Stimulated activated CD8-positive, alpha-beta memory T cell treated with anti-CD3 and anti-CD28 coated beads, Interleukin-12 subunit alpha, Interleukin-12 subunit beta, amount 100 ng/mL, for 24 hours (primary cell): ENCODE results near the gene KRTAP5-9.
"Not testable (repeated sequence)": the region's sequence is repeated elsewhere in the genome, so short reads cannot be mapped to it uniquely, and the experiment has no call there.

Experiments
- DNase-seq: peaks from one replicate; pipeline ENCODE4 v3.0.0-alpha.2; 2020; ENCODE audit errors: extremely low read depth

The KRTAP5-9 gene

GRCh38 chr11:71548120-71548519, at the start of gene KRTAP5-9:
Gene KRTAP5-9, plus strand, starts transcription at chr11:71548420. Its CDS starts 238 bp downstream, at chr11:71548658.
- no peak for DNase-seq

DNA sequence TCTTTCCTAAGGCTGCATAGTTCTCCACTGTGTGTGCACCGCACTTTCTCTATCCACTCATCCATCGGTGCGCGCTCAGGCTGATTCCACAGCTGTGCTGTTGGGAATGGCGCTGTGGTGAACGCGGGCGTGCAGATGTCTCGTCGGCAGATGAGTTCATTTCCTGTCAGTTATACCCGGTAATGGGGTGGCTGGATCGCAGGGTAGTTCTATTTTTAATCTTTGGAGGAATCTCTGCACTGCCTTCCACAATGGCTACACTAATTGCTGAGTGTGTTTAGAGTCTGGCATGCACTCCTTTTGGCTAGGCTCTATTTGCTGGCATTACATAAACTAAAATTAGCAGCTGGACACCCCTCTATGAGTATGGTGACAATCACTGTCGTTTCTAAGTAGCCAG, 49.1 kb upstream of the KRTAP5-9 start:
- no peak for DNase-seq

DNA sequence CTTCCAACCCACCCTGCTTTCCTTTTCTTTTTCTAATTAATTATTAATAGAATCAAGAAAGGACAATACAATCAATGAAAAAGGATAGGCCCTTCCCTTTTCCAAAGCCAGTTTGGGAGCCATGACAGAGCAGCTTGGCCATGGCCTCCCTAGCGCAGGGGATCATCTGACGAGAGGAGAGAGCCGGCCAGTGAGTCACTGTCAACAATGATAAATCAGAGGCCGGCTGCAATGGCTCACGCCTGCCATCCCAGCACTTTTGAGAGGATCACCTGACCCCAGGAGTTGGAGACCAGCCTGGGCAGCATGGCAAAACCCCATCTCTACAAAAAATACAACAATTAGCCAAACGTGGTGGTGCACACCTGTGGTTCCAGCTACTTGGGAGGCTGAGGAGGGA, 48.7 kb upstream of the KRTAP5-9 start:
- no peak for DNase-seq

DNA sequence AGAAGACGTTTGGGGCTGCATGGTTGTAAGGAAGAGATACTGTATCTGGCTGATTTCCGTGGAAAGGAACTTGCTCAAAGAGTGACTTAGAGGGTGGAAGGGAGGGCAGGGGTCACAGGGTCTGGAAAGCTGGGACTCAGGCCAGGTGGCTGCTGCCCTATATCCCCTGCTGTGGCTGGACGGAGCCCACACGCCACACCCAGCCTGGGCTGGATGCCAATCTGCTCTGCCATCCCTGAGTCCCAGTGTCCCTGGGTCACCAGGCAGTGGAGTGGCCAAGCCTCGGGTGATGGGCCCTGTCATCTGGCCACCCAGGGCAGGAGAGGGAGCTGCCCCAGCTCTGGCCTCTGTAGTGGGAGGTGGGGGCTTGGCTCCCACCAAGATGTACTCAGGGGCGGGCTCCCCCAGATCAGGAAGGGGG, 47.6 kb upstream of the KRTAP5-9 start:
- no peak for DNase-seq

DNA sequence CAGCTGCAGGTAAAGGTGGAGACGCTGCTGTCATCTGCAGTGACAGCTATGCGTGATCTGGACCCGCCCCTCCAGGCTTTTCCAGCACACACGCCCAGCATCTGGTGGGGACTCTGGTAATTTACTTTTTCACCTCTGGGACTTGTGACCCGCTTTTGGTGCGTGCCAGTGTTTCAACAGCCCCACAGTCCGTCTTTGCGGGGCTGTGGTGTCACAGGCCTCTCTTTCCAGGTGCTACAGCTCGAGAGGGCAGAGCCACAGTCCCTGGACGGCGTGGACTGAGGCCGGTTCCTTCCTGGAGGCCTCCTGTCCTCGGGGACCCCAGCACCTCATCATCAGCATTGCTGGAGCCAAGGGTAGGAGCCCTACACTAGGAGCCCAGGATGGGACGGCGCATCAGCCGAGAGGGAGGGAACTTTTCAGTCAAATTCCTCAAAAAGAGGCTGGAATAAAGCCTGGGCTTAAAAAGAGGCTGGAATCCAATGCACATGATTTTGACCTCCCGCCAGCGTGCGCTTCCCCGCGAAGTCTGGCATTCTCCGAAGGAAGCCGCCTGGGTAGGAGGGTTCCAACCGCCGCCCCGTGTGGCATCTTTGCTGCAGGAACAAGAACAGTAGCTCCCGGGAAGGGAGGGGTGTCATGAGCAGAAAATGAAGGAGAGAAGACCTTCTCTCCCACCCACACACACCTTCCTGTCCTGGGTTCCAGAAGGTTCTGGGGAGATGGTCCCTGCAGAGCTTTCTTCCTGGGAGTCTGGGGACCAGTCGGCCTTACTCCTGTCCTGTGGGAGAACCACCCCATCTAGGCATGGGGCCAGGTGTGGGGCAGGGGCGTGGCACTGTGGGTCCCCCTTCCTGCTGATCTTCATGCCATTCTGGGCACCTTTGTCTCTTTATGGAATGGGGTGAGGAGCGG, 46.9 kb upstream of the KRTAP5-9 start:
- DNase-seq = no peak

GRCh38 chr11:71502026-71502425, 46.2 kb upstream of the KRTAP5-9 start:
- DNase-seq = no peak

DNA sequence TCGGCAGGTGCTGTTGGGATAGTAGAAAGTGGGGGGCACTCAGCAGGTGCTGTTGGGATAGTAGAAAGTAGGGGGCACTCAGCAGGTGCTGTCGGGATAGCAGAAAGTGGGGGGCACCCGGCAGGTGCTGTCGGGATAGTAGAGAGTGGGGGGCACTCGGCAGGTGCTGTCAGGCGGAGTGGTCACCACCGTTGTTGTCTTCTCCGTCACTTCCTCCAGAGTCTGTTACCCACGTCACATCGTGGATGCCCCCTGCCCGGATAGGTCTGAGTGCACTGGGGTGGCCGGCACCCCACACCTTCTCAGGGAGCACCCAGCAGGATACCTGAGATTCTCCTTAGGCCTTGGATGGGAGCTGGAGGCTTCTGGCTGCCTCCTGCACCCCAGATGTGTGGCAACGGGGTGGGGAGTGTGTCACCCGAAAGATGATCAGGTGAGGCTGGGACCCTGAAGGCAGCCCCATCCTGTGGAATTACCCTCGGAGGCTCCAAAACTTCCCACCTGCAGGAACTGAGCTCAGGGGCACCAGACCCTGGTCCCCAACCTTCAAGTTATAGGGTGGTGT, 45.3 kb upstream of the KRTAP5-9 start:
- no peak for DNase-seq

GRCh38 chr11:71504531-71504930, 43.7 kb upstream of the KRTAP5-9 start:
- DNase-seq = no peak

GRCh38 chr11:71505001-71505400, 43.2 kb upstream of the KRTAP5-9 start:
- DNase-seq = no peak

DNA sequence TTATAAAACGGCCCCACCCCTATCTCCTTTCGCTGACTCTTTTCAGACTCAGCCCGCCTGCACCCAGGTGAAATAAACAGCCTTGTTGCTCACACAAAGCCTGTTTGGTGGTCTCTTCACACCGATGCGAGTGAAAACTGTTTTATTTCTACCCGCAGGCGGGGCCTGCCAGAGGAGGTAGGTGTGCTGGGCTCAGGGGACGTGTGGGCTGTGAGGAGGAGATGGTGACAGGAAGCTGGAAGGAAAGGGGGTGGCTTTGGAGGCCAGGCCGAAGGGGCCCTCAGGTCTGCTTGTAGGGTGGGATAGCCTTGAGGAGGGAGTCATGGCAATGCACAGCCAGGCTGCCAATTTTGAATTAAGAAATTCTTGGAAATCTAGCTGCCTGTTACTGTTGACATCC, 42.4 kb upstream of the KRTAP5-9 start:
- no peak for DNase-seq

- no peak for DNase-seq
Observed at GRCh38 chr11:71507102-71507501, 41.1 kb upstream of the KRTAP5-9 start.

DNA sequence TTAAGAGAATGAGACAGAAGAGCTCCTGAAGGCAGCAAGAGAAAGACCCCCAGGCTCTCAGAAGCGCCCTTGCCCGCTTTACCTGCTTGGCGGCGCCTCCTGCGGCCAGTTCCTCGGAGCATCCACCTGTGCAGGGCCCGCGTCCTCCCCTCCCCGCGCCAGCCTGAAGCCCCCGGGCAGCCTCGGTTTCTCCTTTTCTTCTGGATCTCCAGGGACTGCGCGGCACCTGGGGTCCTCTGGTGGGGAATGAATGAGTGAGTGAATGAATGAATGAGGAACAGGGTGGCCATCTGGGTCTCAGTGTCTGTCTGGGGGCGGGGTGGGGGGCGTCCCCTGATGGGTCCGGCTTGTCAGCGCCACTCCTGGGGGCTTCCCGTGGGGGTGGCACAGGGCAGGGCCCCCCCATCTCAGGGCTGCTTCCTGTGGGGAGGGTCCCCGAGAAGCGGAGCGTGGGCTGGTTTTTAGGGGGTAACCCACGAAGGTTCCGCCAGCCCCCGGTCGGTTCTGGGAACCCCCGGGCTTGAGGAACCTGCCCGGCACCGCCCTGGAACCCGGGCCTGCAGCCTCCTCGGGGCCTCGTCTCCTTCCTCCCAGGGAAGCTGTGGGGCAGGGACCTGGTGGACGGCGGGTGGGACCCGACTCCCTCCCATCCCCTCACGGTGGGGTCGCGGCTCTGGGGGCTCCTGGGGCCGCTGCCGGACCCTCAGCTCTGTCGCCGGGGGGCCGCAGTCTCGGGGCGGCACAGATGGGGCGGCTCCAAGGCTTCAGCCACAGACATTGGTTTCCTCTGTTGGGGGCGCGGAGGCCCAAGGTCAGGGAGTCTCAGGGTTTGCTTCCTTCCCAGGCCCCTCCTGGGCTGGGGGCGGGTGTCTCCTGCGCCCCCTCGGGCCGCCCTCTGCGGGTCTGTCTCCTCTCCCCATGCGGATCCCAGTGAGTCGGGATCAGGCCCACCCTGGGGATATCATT, 29.4 kb upstream of the KRTAP5-9 start:
- no peak for DNase-seq

DNA sequence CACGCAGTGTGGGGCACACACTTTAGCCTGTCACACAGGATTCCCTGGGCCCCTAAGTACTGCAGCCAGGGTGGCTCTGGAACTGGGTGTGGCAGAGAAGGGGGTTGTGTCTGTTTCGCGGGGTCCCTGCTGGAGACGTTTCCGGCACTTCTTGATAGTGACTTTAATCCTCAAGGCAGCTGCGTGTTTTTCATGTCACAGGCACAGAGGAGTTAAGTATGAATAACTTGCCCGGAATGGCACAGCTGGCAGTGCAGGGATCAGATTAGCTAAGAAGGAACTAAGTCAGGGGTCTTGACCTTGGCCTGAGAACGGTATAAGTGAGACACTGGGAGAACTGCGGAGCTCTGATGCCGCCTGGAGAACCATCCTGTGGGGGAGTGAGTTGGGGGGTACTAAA, 28.7 kb upstream of the KRTAP5-9 start:
- DNase-seq = no peak

DNA sequence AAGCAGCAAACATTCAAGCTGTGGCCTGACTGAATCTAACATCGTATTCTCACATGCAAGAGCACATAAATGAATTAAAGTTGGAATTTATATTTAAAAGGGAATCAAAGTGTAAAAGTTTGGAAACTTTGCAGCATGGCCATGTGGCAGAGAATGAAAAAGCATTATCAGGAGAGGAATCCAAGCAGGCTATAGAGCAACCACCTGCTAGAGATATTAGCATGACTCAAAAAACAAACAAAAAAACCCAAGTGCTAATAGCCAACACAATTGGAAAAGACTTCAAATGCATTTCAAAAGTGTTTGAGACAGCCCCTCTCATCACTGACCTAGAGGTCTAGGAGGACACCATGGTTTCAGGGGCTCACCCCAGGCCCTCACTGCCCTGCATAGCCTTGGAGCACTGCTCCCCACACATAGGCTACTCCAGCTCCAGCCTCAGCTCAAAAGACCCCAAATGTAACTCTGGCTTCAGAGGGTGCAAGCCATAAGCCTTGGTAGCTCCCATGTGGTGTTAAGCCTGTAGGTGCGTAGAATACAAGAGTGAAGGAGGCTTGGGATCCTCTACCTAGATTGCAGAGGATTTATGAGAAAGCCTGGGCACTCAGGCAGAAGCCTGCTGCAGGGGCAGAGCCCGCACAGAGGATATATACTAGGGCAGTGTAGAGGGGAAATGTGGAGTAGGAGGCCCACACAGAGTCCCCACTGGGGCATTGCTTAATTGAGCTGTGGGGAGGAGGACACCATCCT, 22.9 kb upstream of the KRTAP5-9 start:
- DNase-seq = no peak

DNA sequence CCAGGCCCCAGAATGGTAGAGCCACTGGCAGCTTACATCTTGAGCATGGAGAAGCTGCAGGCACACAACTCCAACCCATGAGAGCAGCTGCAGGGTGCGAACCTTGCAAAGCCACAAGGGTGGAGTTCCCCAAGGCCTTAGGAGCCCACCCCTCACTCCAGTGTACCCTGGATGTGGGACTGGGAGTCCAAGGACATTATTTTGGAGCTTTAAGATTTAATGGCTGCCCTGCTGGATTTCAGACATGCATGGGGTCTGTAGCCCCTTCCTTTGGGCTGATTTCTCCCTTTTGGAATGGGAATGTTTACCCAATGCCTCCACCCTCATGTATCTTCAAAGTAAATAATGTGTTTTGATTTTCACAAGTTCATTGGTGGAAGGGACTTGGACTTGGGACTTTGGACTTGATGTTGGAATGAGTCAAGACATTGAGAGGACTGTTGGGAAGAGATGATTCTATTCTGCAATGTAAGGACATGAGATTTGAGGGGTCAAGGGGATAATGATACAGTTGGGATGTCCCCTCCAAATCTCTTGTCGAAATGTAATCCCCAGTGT, 22.2 kb upstream of the KRTAP5-9 start:
- no peak for DNase-seq

- not testable (repeated sequence) for DNase-seq
Observed at GRCh38 chr11:71526796-71527575, 21.2 kb upstream of the KRTAP5-9 start, which contains the start of gene KRTAP5-7. Gene KRTAP5-7, plus strand, starts transcription at chr11:71527267. Its CDS starts 34 bp downstream, at chr11:71527301.

DNA sequence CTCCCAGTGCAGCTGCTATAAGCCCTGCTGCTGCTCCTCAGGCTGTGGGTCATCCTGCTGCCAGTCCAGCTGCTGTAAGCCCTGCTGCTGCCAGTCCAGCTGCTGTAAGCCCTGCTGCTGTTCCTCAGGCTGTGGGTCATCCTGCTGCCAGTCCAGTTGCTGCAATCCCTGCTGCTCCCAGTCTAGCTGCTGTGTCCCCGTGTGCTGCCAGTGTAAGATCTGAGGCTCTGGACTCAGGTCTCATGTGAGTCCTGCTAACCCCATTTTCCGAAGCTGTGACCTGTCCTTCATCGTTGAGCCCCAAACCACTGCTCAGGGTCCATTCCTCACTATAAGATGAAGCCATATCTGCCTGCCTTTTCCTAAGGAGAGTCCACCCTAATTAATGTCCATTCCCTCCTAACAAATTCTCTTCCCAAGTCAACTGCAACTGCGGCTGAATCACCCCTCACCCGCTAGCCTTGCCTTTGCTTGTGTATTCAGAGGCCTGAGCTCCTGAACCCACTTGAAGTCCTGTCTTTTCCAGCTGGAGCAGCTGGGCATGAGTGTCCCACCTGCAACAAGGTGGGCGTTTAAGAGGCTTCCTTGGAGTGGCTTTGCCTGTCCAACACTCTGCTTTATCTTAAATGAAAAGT, 20.5 kb upstream of the KRTAP5-9 start:
- no peak for DNase-seq

DNA sequence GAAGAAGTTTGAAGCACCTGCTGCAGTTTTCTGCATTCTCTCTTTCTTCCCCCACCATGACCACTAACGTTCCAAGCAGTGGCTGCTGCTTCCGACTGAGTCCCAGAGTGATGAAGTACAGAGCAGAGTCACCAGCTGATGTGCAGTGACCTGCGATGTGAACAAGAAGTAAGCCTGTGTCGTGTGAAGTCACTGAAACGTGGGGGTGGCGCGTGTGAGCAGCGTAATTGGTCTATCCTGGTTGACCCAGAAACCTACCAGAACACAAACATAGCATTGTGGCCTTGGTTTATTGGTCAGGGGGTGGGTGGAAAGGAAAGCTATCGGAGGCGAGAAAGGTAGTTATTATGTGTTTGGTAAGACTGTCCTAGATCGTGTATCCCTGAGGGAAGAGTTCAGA, 17.6 kb upstream of the KRTAP5-9 start:
- no peak for DNase-seq

- DNase-seq = no peak
Observed at GRCh38 chr11:71532036-71532610, 16.1 kb upstream of the KRTAP5-9 start.
